COLO668 (cell line): ENCODE measurements around the gene TBR1.

Source experiments
- DNase-seq: peaks from one replicate; lab custom pipeline; 2025; ENCODE audit not compliant: unreplicated experiment; lab: John Stamatoyannopoulos, UW

The TBR1 gene

GRCh38 chr2:161414042-161415033 is 1.8 kb upstream of the TBR1 start:
- DNase-seq: peak; percentile 74

GRCh38 chr2:161415034-161415986 is 787 bp upstream of the TBR1 start:
- peak; percentile 28 for DNase-seq

GRCh38 chr2:161416708-161417437 is 776 bp downstream of the TBR1 start:
- peak; percentile 55 for DNase-seq

GRCh38 chr2:161417438-161418274 is 1.6 kb downstream of the TBR1 start:
- no peak for DNase-seq

- no peak for DNase-seq
Measured at GRCh38 chr2:161418275-161418714, 2.2 kb downstream of the TBR1 start.

GRCh38 chr2:161418715-161419637 is 2.9 kb downstream of the TBR1 start:
- DNase-seq: peak; percentile 73

- DNase-seq: no peak
Measured at GRCh38 chr2:161419638-161420190, 3.6 kb downstream of the TBR1 start.

GRCh38 chr2:161420406-161421074 is 4.4 kb downstream of the TBR1 start:
- DNase-seq: no peak

- no peak for DNase-seq
Measured at GRCh38 chr2:161421686-161422085, 5.6 kb downstream of the TBR1 start.

GRCh38 chr2:161422816-161423403 is 6.8 kb downstream of the TBR1 start:
- DNase-seq: no peak

- no peak for DNase-seq
Measured at GRCh38 chr2:161423421-161424393, 7.6 kb downstream of the TBR1 start.

- no peak for DNase-seq
Measured at GRCh38 chr2:161424394-161424769, 8.3 kb downstream of the TBR1 start.

- no peak for DNase-seq
Measured at GRCh38 chr2:161424891-161425727, 9.0 kb downstream of the TBR1 start.

- DNase-seq: no peak
Measured at GRCh38 chr2:161425728-161426454, 9.8 kb downstream of the TBR1 start.

GRCh38 chr2:161426455-161426921 is 10.4 kb downstream of the TBR1 start:
- no peak for DNase-seq
